HepG2 (cell line): ENCODE data around the gene C1orf159. TPM values are rescaled to one million over a fixed set of nuclear protein-coding genes. Genes with fewer than 3 reads are reported as not detected.

ENCODE experiments used
- ATRX ChIP-seq: sonication (generic); formaldehyde crosslinking; IDR thresholded peaks from 2 replicates; pipeline ENCODE4 v1.4.0; 2020; ENCODE audit warnings: missing genetic modification reagents, borderline replicate concordance
- BCLAF1 ChIP-seq: fragments of 450-650 bp; IDR thresholded peaks from 2 replicates; pipeline ENCODE4 v1.6.1; 2017; ENCODE audit warnings: mild to moderate bottlenecking
- GLMP ChIP-seq: sonication (generic); formaldehyde crosslinking; IDR thresholded peaks from 2 replicates; pipeline ENCODE4 v1.9.0; 2021; ENCODE audit warnings: missing genetic modification reagents, mild to moderate bottlenecking, borderline replicate concordance
- HBP1 ChIP-seq: IDR thresholded peaks from 2 replicates; pipeline ENCODE4 v1.6.1; 2016; ENCODE audit warnings: low read depth, control low read depth
- KLF13 ChIP-seq: sonication (generic); formaldehyde crosslinking; IDR thresholded peaks from 2 replicates; pipeline ENCODE4 v1.4.0; 2020; ENCODE audit warnings: mild to moderate bottlenecking, missing genetic modification reagents
- MAF1 ChIP-seq: sonication (generic); formaldehyde crosslinking; IDR thresholded peaks from 2 replicates; pipeline ENCODE4 v1.5.0; 2020; ENCODE audit warnings: missing genetic modification reagents, borderline replicate concordance
- PLSCR1 ChIP-seq: sonication (generic); formaldehyde crosslinking; IDR thresholded peaks from 2 replicates; pipeline ENCODE4 v1.5.0; 2020; ENCODE audit warnings: missing genetic modification reagents, mild to moderate bottlenecking, borderline replicate concordance
- REXO4 ChIP-seq: sonication (generic); formaldehyde crosslinking; IDR thresholded peaks from 2 replicates; pipeline ENCODE4 v1.8.0; 2022; ENCODE audit warnings: missing genetic modification reagents, mild to moderate bottlenecking, borderline replicate concordance
- SAFB2 ChIP-seq: sonication (generic); formaldehyde crosslinking; IDR thresholded peaks from 2 replicates; pipeline ENCODE4 v1.5.1; 2020; ENCODE audit warnings: missing genetic modification reagents, low read depth, mild to moderate bottlenecking, borderline replicate concordance
- SALL1 ChIP-seq: sonication (generic); formaldehyde crosslinking; IDR thresholded peaks from 2 replicates; pipeline ENCODE4 v1.8.0; 2022; ENCODE audit warnings: mild to moderate bottlenecking, missing genetic modification reagents
- TAF15 ChIP-seq: fragments of 200-400 bp; formaldehyde crosslinking; IDR thresholded peaks from one replicate; pipeline ENCODE4 v1.6.1; 2018; ENCODE audit warnings: mild to moderate bottlenecking, low read depth, low read length; ENCODE audit not compliant: poor library complexity, severe bottlenecking
- XRCC5 ChIP-seq: fragments of 200-400 bp; formaldehyde crosslinking; optimal IDR thresholded peaks from 2 replicates; pipeline ENCODE3; 2017; ENCODE audit warnings: mild to moderate bottlenecking, low read length
- YEATS4 ChIP-seq: sonication (generic); formaldehyde crosslinking; IDR thresholded peaks from 2 replicates; pipeline ENCODE4 v1.4.0; 2020; ENCODE audit warnings: missing genetic modification reagents, borderline replicate concordance
- ZBTB3 ChIP-seq: sonication (generic); formaldehyde crosslinking; IDR thresholded peaks from 2 replicates; pipeline ENCODE4 v1.4.0; 2020; ENCODE audit warnings: low read depth, mild to moderate bottlenecking, moderate library complexity, missing genetic modification reagents, borderline replicate concordance
- ZBTB8A ChIP-seq: sonication (generic); formaldehyde crosslinking; IDR thresholded peaks from 2 replicates; pipeline ENCODE4 v1.4.0; 2020; ENCODE audit warnings: mild to moderate bottlenecking, low read depth, missing genetic modification reagents, borderline replicate concordance
- ZFP36L1 ChIP-seq: sonication (generic); formaldehyde crosslinking; IDR thresholded peaks from 2 replicates; pipeline ENCODE4 v1.8.0; 2022; ENCODE audit warnings: mild to moderate bottlenecking, missing genetic modification reagents, moderate library complexity
- ZNF20 ChIP-seq: sonication (generic); formaldehyde crosslinking; IDR thresholded peaks from 2 replicates; pipeline ENCODE4 v1.4.0; 2020; ENCODE audit warnings: mild to moderate bottlenecking, moderate library complexity, missing genetic modification reagents
- ZNF224 ChIP-seq: sonication (generic); formaldehyde crosslinking; IDR thresholded peaks from 2 replicates; pipeline ENCODE4 v1.5.0; 2020; ENCODE audit warnings: mild to moderate bottlenecking, missing genetic modification reagents
- ZNF510 ChIP-seq: sonication (generic); formaldehyde crosslinking; IDR thresholded peaks from 2 replicates; pipeline ENCODE4 v1.4.0; 2020; ENCODE audit warnings: low read depth, mild to moderate bottlenecking, missing genetic modification reagents
- ZNF567 ChIP-seq: sonication (generic); formaldehyde crosslinking; IDR thresholded peaks from 2 replicates; pipeline ENCODE4 v1.8.1; 2023; ENCODE audit warnings: mild to moderate bottlenecking, missing genetic modification reagents, borderline replicate concordance
- ZNF589 ChIP-seq: sonication (generic); formaldehyde crosslinking; conservative IDR thresholded peaks from 2 replicates; pipeline ENCODE4 v1.8.0; 2022; ENCODE audit warnings: mild to moderate bottlenecking, moderate library complexity, missing genetic modification reagents
- ZNF616 ChIP-seq: sonication (generic); formaldehyde crosslinking; IDR thresholded peaks from 2 replicates; pipeline ENCODE4 v1.5.0; 2020; ENCODE audit warnings: low read depth, mild to moderate bottlenecking, missing genetic modification reagents
- polyA plus RNA-seq, 8 experiments: library from polyadenylated mRNA; depleted of rRNA in 3 of 8; stranded (reverse) in 7 of 8; unstranded in 1 of 8; fragments of >200 nt; fragmentation: Illumina TruSeq in 4 of 8; extraction: Trizol in 4 of 8; gene quantifications; 2 replicates each; pipeline versions ENCODE4 v1.2.1 to v1.2.3, GENCODE V29; 2011 to 2016; ENCODE audit warnings: low read depth in 4 of 8, missing spikeins in 1 of 8, mixed read lengths in 1 of 8; ENCODE audit not compliant: insufficient read depth in 1 of 8
- total RNA-seq, 5 experiments: library from RNA; depleted of rRNA; stranded (reverse); fragments of >200 nt; fragmentation: Illumina TruSeq; extraction: Trizol; gene quantifications; 2 replicates each; pipeline ENCODE4 v1.2.3, GENCODE V29; 2016; ENCODE audit warnings: low read depth in 1 of 5

Gene C1orf159
- total and polyA plus RNA-seq, 2 of the 13 experiments (the other 11 are each of a cell fraction or from before 2014, with no cell fraction given): 3.8 to 6.7 TPM

GRCh38 chr1:1063945-1064831 lies 51.7 kb downstream of the C1orf159 start (continued):
- TF ChIP-seq ZNF567 (CRISPR knock-in tag) (no peak; the same call in 1 of the 2 replicates), HBP1 (CRISPR knock-in tag) (0 out of 2 replicates have a peak, but pooled peaks have one; percentile 20), KLF13 (CRISPR knock-in tag) (no peak), ZNF589 (CRISPR knock-in tag) (no peak), PLSCR1 (CRISPR knock-in tag) (no peak), MAF1 (CRISPR knock-in tag) (no peak), SALL1 (CRISPR knock-in tag) (peak; percentile 78), ZBTB3 (CRISPR knock-in tag) (0 out of 2 replicates have a peak, but pooled peaks have one; percentile 68), ATRX (CRISPR knock-in tag) (no peak), ZBTB8A (CRISPR knock-in tag) (no peak), ZNF224 (CRISPR knock-in tag) (no peak), ZFP36L1 (CRISPR knock-in tag) (0 out of 2 replicates have a peak, but pooled peaks have one; percentile 41), YEATS4 (CRISPR knock-in tag) (no peak; the same call in 1 of the 2 replicates), REXO4 (CRISPR knock-in tag) (0 out of 2 replicates have a peak, but pooled peaks have one; percentile 28), ZNF510 (0 out of 2 replicates have a peak, but pooled peaks have one; percentile 71), BCLAF1 (no peak), ZNF20 (CRISPR knock-in tag) (no peak), ZNF616 (CRISPR knock-in tag) (no peak), GLMP (CRISPR knock-in tag) (no peak), SAFB2 (no peak; the same call in 1 of the 2 replicates), XRCC5 (peak; percentile 71), TAF15 (no peak)
